Vagina (tissue), 2 donors: ENCODE measurements around the gene ZNF841. TPM values are rescaled to one million over a fixed set of nuclear protein-coding genes. Genes with fewer than 3 reads are reported as not detected.
"Not testable (repeated sequence)": the region's sequence is repeated elsewhere in the genome, so short reads cannot be mapped to it uniquely, and the experiment has no call there.

Experiments used
- DNase-seq, 2 donors: peaks; one replicate each; pipeline ENCODE4 v3.0.0-alpha.2; 2017; ENCODE audit errors: extremely low spot score in 2 of 2
- H3K27ac ChIP-seq: fragments of 200-600 bp; sonication (generic); one replicate; pipeline ENCODE4 v1.5.1; 2019
- H3K27me3 ChIP-seq: fragments of 200-600 bp; sonication (generic); one replicate; pipeline ENCODE4 v1.5.1; 2019
- H3K36me3 ChIP-seq, 2 donors: fragments of 200-600 bp; sonication (generic); one replicate each; pipeline ENCODE4 v1.5.1; 2017 to 2019
- H3K4me1 ChIP-seq: fragments of 200-600 bp; sonication (generic); one replicate; pipeline ENCODE4 v1.5.1; 2019
- H3K4me3 ChIP-seq, 2 donors: fragments of 200-600 bp; sonication (generic); 1 replicate in 1 of 2; 2 replicates in 1 of 2; pipeline ENCODE4 v1.5.1; 2016 to 2019
- H3K9me3 ChIP-seq: fragments of 200-600 bp; sonication (generic); one replicate; pipeline ENCODE4 v1.5.1; 2019
- CTCF ChIP-seq, 3 experiments: fragments of 450-650 bp in 2 of 3; fragments of 200-600 bp in 1 of 3; sonication (generic) in 1 of 3; IDR thresholded peaks; one replicate each; pipeline ENCODE4 v1.5.1; 2017 to 2019; ENCODE audit warnings: antibody characterized with exemption in 3 of 3, mild to moderate bottlenecking in 2 of 3, moderate library complexity in 2 of 3
- POLR2A ChIP-seq, 2 donors: fragments of 450-650 bp; IDR thresholded peaks; one replicate each; pipeline ENCODE4 v1.6.1; 2017; ENCODE audit warnings: antibody characterized with exemption in 2 of 2, mild to moderate bottlenecking in 2 of 2, moderate library complexity in 2 of 2
- POLR2AphosphoS5 ChIP-seq, 2 donors: sonication (generic); formaldehyde crosslinking; IDR thresholded peaks; one replicate each; pipeline ENCODE4 v1.9.0; 2017; ENCODE audit warnings: antibody characterized with exemption in 2 of 2, mild to moderate bottlenecking in 2 of 2, low read depth in 1 of 2; ENCODE audit not compliant: insufficient read depth in 1 of 2
- intact Hi-C: fragments of 100-400 bp; cut with DNase I; formaldehyde crosslinking; loops from one replicate; pipeline ENCODE4 v1.15.1; 2023
- total RNA-seq: library from RNA; depleted of rRNA; stranded (reverse); fragments of >200 nt; gene quantifications from one replicate; pipeline ENCODE4 v1.2.3, GENCODE V29; 2016

ZNF841 gene
- total RNA-seq, 1 donor from 2014 or later = 24.1 TPM

GRCh38 chr19:52070496-52070895 lies 25.1 kb downstream of the ZNF841 start:
- TF ChIP-seq CTCF (IDR thresholded peaks at IDR 0.05) = no peak
- no peak for TF ChIP-seq POLR2AphosphoS5 (IDR thresholded peaks at IDR 0.05; ENCODE audit: insufficient read depth in 1 of 2, low read depth in 1 of 2)
- no peak for TF ChIP-seq POLR2A (IDR thresholded peaks at IDR 0.05)

GRCh38 chr19:52069653-52070052 lies 25.9 kb downstream of the ZNF841 start:
- intact Hi-C loops = no loop called here

More at GRCh38 chr19:52070496-52070895, 25.1 kb downstream of the ZNF841 start:
- intact Hi-C loops = no loop called here
- Histone ChIP-seq H3K27me3 (no peaks in the 10 kb centered on the region), H3K9me3 (peaks cover 53% of the 10 kb centered on the region), H3K36me3 (peaks cover 0 to 97% of the 10 kb centered on the region in 2 donors), H3K4me1 (no peaks in the 10 kb centered on the region), H3K27ac (no peak overlapping the region), H3K4me3 (no peak overlapping the region)
- no peak for DNase-seq

GRCh38 chr19:52066258-52066863 lies 29.2 kb downstream of the ZNF841 start:
- intact Hi-C loops = no loop called here
- no peak overlapping the region for H3K27ac ChIP-seq
- no peak overlapping the region for H3K4me3 ChIP-seq
- H3K27me3 ChIP-seq = no peaks in the 10 kb centered on the region
- DNase-seq = no peak
- peaks cover 0 to 90% of the 10 kb centered on the region in 2 donors for H3K36me3 ChIP-seq
- H3K9me3 ChIP-seq = peaks cover 73% of the 10 kb centered on the region
- TF ChIP-seq POLR2A (IDR thresholded peaks at IDR 0.05) = no peak
- no peak for TF ChIP-seq CTCF (IDR thresholded peaks at IDR 0.05)
- no peak for TF ChIP-seq POLR2AphosphoS5 (IDR thresholded peaks at IDR 0.05; ENCODE audit: insufficient read depth in 1 of 2, low read depth in 1 of 2)
- no peaks in the 10 kb centered on the region for H3K4me1 ChIP-seq

More at GRCh38 chr19:52069653-52070052, 25.9 kb downstream of the ZNF841 start:
- peaks cover 0 to 97% of the 10 kb centered on the region in 2 donors for H3K36me3 ChIP-seq
- TF ChIP-seq POLR2AphosphoS5 (IDR thresholded peaks at IDR 0.05; ENCODE audit: insufficient read depth in 1 of 2, low read depth in 1 of 2) (no peak), CTCF (IDR thresholded peaks at IDR 0.05) (no peak), POLR2A (IDR thresholded peaks at IDR 0.05) (no peak)
- no peak overlapping the region for H3K27ac ChIP-seq
- DNase-seq = no peak
- H3K4me1 ChIP-seq = no peaks in the 10 kb centered on the region
- H3K9me3 ChIP-seq = peaks cover 61% of the 10 kb centered on the region
- H3K27me3 ChIP-seq = no peaks in the 10 kb centered on the region
- H3K4me3 ChIP-seq = no peak overlapping the region

GRCh38 chr19:52065399-52065798 lies 30.2 kb downstream of the ZNF841 start:
- no peak overlapping the region for H3K4me3 ChIP-seq
- no peak for DNase-seq
- H3K27ac ChIP-seq = no peak overlapping the region
- no peaks in the 10 kb centered on the region for H3K4me1 ChIP-seq
- no peak for TF ChIP-seq POLR2A (IDR thresholded peaks at IDR 0.05)
- no peak for TF ChIP-seq POLR2AphosphoS5 (IDR thresholded peaks at IDR 0.05; ENCODE audit: insufficient read depth in 1 of 2, low read depth in 1 of 2)
- TF ChIP-seq CTCF (IDR thresholded peaks at IDR 0.05) = no peak
- H3K36me3 ChIP-seq = peaks cover 0 to 84% of the 10 kb centered on the region in 2 donors
- no peaks in the 10 kb centered on the region for H3K27me3 ChIP-seq
- H3K9me3 ChIP-seq = peaks cover 78% of the 10 kb centered on the region
- intact Hi-C loops = no loop called here

GRCh38 chr19:52056480-52056879 lies 39.1 kb downstream of the ZNF841 start:
- H3K36me3 ChIP-seq, DNase-seq, intact Hi-C loops, H3K4me1 ChIP-seq, H3K4me3 ChIP-seq, H3K27ac ChIP-seq, H3K27me3 ChIP-seq: not testable (repeated sequence)
- H3K9me3 ChIP-seq = peaks cover 19% of the 10 kb centered on the region

- H3K27ac ChIP-seq, DNase-seq, H3K27me3 ChIP-seq, H3K4me1 ChIP-seq, H3K9me3 ChIP-seq, H3K4me3 ChIP-seq, intact Hi-C loops: not testable (repeated sequence)
- peaks cover 0 to 12% of the 10 kb centered on the region in 2 donors for H3K36me3 ChIP-seq
These were observed 43.8 kb downstream of the ZNF841 start for GRCh38 chr19:52051736-52052135.
